ENCODE measurements around the gene OR5A2.
A peak's percentile ranks its signal among the peaks of the same experiment; 100 is the strongest.
"Not testable (repeated sequence)": the region's sequence is repeated elsewhere in the genome, so short reads cannot be mapped to it uniquely, and the experiment has no call there.

Gene OR5A2, protein sequence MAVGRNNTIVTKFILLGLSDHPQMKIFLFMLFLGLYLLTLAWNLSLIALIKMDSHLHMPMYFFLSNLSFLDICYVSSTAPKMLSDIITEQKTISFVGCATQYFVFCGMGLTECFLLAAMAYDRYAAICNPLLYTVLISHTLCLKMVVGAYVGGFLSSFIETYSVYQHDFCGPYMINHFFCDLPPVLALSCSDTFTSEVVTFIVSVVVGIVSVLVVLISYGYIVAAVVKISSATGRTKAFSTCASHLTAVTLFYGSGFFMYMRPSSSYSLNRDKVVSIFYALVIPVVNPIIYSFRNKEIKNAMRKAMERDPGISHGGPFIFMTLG

DNA sequence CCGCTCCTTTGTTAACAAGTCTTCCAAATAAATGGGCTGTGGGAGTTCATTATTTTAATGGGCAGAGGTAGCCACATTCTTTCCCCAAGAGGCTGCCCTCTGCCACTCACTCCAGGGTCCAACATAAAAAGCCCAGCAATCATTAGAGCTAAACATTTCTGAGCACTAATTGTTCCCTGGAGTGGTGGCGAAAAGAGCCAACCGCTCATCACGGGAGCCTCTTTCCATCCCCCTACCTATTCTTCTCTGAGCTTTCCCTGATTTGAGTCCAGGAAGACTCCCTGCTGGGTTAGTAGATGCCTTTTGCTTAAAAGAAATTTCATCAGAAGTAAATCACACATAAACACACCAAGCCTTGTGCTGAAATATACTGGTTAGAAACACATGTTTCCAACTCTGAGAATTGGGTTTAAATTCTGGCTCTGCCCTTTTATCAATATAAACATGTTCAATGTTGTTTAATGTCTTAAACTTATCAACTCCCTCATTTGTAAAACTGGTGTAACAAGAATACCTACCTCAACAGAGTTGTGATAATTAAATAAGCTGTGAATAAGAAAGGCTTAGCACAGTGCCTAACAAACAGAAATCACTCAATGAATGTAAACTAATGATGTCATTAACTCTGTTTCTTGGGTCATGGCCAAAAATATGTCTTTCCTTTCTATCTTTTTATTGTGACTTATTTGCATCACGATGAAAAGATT lies at the start of gene OR5A2:
Gene OR5A2, minus strand, starts transcription at position 53 of the 707 bp plus-strand sequence. CDS start 3,460 bp downstream, outside the sequence.
- DNase-seq (ENCODE audit: low read depth): no peak

DNA sequence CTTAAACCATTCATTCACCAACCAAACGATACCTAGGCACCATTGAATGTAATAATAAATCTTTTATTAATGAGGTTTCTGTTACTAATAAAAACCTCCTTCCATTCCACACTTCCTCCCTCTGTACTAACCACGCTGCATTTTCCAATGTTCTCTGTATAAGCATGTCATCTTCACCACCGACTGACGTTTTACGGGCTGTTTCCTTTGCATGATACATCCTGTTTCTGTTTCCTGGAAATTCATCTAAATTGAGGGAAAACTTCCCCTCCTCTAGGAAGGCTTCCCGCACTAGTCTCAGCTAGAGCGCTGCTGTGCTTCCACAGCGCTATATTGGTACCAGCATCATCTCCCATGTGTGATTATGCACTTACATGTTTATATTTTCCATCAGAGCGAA lies 49.0 kb upstream of the OR5A2 start:
- no peak for DNase-seq (ENCODE audit: low read depth)

DNA sequence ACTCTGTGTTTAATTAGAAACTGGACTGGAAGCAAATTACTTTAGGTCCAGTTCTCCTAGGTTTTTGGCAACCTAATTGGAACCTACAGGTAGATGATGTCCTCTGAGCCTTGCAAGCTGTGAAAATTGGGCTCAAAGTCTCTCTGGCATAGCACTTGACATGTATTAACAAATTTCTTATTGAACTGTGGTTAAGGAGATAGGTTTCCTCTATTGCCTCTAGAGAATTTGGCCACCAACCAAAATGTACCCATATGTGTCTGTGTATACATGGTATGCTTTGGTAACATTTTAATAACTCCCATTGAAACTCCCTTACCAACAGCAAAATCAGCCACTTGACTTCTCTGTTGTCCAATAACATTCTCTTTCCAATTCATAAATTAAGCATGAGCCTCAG lies 46.8 kb upstream of the OR5A2 start, which contains the start of gene OR4D10:
Gene OR4D10, plus strand, starts transcription at position 301 of the 400 bp plus-strand sequence. CDS start 4,115 bp downstream, outside the sequence.
- no peak for DNase-seq (ENCODE audit: low read depth)

DNA sequence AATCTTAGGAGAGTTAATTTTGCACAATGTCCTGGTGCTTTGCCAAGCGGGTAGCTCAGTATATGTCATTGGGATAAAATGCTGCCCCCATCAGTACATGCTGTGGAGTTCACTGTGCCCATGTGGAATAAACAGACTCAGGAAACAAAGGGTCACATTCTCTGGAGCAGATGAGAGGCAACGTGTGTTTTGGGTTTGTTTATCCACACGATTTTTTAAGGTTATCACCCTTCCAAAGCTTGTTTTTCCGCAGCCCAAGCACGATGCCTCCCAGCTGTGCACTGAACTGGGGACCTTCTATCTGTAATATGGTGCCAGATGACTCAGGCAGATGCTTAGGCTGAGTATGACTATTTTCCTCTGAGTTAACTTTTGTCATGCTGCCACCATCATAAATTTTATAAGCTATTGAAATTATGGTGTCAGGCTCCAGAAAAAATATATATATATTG lies 37.0 kb upstream of the OR5A2 start:
- no peak for DNase-seq (ENCODE audit: low read depth)

DNA sequence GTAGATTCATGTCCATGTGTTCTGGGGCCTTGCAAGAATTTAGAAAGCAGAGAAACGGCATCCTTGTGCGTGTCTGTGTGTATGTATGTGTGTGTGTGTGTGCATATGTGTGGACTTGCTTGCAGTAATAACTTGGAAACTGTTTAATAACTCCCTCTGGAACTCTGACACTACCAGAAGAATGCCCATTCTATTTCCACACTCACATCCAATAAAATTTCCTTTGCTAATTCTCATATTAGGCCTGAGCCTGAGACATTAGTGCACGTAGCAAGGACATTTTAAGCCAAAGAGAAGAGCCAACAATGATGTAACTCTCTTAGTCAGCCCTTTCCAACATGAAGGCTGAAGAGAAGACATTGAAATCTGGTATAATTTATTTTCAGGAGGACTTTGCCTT lies 33.7 kb upstream of the OR5A2 start:
- DNase-seq (ENCODE audit: low read depth): no peak

DNA sequence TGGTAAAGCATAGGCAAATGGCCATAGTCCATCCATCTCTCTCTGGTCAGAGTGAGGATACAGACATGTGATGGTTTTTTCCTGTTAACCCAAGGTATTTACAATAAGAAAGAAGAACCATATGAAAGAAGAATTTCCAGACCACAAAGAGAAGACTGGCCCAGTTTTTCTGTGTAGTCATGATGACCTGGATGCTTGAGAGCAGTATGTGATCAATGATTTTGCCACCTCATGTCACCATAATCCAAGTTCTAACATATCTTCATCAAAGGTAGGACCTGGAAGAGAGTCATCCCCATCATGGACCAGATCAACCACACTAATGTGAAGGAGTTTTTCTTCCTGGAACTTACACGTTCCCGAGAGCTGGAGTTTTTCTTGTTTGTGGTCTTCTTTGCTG lies 30.4 kb upstream of the OR5A2 start, which contains the start of gene OR4D6:
Gene OR4D6, plus strand, starts transcription at position 301 of the 400 bp plus-strand sequence. Its CDS starts 0 bp downstream, at position 301.
- DNase-seq (ENCODE audit: low read depth): no peak

DNA sequence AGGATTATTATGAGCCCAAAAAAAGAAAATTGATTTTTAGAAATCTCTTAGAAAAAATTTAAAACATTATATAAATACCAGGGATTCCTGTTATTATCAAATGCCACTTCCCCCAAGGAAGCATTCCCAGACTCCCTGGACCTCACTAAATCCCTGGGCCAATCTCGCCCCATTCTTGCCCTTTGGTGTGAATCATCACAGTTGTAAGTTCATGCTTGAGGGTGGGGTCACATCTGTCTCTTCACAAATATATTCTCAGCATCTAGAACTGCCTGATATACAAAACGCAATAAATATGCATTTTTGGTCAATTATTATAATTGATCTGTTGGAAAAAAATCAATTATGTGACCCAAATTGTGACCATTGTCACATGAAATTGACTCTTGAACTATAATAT lies 22.3 kb upstream of the OR5A2 start:
- no peak for DNase-seq (ENCODE audit: low read depth)

DNA sequence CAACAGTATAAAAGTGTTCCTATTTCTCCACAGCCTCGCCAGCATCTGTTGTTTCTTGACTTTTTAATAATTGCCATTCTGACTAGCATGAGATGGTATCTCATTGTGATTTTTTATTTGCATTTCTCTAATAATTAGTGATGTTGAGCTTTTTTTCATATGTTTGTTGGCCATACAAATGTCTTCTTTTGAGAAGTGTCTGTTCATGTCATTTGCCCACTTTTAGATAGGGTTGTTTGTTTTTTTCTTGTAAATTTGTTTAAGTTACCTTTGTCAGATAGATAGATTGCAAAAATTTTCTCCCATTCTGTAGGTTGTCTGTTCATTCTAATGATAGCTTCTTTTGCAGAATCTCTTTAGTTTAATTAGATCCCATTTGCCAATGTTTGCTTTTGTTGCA lies 19.4 kb upstream of the OR5A2 start:
- DNase-seq (ENCODE audit: low read depth): not testable (repeated sequence)

DNA sequence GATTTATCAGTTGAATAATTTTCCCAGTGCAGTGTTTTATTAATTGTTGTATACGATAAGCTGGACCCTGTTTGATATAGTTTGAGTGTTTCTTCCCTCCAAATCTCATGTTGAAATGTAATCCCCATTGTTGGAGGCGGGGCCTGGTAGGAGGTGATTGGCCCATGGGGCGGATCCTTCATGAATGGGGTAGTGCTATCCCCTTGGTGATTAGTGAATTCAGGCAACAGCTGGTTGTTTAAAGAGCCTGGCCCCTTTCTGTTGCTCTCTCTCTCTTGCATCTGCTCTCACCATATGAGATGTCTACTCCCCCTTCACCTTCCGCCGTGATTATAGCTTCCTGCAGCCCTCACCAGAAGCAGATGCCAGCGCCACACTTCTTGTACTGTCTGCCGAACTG lies 11.6 kb upstream of the OR5A2 start:
- no peak for DNase-seq (ENCODE audit: low read depth)

DNA sequence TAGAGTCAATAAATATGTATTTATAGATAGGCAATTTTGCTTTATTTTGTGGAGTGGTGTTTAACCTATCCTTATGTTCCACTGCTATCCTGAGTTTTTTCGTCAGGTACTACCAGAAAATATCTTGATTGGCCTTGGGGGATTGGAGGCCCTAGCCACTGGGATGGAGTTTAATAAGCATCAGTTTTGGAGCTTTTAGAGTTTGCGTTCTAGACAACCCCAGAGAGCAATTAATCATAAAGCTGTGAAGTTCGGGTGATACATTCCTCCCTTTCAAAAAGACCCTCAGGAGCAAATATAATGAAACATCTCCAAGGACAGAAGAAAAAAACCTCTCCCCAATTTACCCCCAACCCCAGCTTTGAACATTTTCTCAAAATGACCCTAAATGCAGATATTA lies 10.0 kb upstream of the OR5A2 start, which contains the start of gene OR5A1:
Gene OR5A1, plus strand, starts transcription at position 301 of the 400 bp plus-strand sequence. CDS start 6,700 bp downstream, outside the sequence.
- no peak for DNase-seq (ENCODE audit: low read depth)

DNA sequence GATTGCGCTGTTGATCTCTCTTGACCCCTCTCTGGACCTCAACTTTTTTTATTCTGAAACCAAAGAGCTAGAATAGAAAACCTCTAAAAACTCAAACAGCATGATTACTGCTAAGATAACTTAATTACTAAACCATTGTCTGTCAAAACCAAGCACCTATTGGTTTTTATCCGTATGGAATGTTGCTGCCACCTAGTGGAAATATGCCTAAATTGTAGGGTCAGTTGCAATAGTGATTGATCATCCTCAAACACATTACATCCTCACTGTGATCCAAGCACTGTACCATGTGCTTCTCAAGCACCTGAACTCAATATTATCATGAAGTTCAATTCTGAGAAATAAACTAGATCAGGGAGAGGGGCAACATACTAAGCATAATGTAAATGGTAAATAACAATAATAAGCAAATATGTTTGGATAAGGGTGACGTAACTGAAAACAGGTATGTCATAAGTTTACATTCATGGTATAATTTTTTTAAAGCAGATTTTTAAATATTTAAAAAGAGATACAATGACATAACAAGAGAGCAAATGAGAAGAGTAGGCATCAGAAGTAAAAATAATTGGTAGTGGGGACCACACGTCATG lies 3.8 kb upstream of the OR5A2 start:
- peak; percentile 23 for DNase-seq (ENCODE audit: low read depth)

DNA sequence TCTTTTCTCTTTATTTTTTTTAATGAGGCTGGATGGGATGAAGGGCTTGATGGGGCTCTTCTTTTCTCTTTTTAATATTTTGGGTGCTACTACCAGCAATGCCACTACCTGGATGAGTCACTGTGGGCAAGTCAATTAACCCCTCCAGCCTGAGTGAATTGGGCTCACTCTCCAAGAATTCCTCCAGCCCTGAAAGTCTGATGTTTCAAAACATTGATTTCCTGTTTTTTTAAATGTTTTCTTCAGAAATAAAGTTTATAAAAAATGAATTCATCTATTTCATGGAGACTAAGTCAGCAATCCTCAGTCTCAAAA lies 812 bp upstream of the OR5A2 start:
- no peak for DNase-seq (ENCODE audit: low read depth)

DNA sequence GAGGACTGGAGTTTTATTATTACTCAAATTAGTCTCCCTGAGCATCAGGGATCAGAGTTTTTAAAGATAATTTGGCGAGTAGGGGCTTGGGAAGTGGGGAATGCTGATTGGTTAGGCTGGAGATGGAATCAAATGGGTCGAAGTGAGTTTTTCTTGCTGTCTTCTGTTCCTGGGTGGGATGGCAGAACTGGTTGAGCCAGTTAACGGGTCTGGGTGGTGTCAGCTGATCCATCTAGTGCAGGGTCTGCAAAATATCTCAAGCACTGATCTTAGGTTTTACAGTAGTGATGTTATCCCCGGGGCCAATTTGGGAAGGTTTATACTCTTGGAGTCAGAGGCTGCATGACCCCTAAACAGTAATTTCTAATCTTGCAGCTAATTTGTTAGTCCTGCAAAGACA lies 1.1 kb downstream of the OR5A2 start:
- no peak for DNase-seq (ENCODE audit: low read depth)

DNA sequence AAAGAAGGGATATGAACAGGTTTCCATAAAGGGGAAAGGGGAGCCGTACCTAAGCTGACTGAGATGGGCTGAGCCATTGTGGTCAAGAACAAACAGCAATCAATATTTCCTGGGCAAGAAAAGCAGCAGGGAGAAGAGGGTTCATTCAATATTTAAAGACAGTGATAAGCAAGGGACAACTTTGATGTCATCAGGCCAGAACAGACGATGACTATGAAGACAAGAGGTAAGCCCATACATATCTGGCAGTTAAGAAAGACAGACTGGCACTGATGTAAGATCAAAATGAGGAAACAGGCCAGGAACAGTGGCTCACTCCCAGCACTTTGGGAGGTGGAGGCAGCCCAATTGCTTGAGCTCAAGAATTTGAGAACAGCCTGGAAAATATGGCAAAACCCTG lies 2.4 kb downstream of the OR5A2 start:
- no peak for DNase-seq (ENCODE audit: low read depth)

DNA sequence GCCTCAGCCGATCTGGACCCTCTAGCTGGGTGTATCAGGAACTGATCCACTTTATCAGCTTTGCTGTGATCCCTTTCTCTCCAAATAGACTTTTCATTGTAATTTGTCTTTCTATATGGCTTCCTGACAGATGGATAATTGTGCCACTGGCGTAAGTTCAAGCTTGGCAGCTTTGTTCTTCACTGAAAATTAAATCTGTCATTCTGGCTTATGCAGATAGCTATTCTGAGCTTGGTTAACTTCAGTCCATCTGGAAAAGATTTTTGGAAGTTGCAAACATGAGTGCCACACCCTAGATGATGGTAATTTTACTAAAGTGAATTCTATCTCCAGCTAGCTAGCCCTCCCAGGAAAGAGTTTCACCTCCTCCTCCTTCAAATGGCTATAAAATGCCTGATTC lies 8.1 kb downstream of the OR5A2 start:
- DNase-seq (ENCODE audit: low read depth): no peak

DNA sequence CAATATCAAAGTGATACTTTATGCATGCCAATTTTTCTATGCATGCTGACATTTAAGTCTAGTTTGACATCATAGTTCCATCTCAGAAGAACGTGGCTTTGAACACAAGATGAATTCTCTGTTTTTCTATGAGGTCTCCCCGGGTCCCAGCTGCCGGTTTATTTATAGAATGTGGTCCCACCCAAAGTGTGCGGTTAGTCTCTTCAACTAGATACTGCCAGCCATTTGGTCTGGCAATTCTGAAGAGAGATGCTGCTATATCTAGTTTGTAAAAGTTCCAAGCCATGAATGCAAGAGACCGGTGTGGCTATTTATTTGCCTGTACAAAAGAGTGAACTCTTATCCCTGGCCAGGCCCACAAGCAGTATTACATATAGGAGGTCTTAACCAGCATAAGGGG lies 9.2 kb downstream of the OR5A2 start:
- DNase-seq (ENCODE audit: low read depth): no peak

DNA sequence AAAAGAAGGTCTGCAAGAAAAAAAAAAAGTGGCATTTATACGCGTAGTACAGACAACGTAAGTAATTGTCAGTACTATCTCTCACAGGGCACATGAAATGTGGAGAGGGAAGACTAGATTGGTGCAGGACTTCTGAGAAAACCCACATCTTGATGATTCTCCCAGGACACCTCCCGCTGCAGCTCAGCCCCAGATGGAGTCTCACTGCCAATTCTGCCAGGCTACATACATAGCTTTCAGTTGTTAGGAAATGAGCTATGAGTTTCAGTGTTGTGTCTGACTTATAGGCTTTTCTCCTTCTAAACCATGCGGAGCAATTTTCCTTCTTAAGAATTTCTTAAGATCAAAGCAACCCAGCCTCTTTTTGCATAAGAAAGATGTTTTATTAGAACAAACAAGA lies 9.6 kb downstream of the OR5A2 start:
- no peak for DNase-seq (ENCODE audit: low read depth)

DNA sequence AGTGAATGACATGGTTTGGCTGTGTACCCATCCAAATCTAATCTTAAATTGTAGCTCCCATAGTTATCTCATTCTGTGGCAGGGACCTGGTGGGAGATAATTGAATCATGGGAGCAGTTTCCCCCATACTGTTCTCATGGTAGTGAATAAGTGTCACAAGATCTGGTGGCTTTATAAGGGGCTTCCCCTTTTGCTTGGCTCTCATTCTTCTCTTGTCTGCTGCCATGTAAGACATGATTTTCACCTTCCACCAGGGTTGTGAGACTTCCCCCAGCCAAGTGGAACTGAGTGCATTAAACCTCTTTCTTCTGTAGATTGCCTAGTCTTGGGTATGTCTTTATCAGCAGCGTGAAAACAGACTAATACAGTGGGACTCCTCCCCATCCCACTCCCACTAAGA lies 11.1 kb downstream of the OR5A2 start:
- no peak for DNase-seq (ENCODE audit: low read depth)

DNA sequence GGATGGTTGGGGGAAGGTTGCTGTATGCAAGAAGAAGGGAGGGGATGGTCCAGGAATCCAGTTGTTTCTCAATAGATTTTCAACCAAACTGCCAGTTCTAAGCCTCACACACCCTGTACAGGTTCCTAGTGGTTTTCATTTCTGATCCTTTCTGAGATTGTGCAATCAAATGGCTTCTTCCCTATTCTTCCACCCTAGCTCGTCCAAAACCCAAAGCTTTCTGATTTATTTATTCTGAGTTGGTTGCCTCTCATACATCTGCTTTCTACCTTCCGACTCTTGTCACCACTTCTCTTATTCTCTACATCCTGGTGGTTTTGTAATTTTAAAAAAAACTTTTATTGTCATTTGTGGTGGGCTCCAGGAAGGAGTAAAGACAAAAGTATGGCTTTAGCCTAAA lies 12.6 kb downstream of the OR5A2 start:
- no peak for DNase-seq (ENCODE audit: low read depth)

DNA sequence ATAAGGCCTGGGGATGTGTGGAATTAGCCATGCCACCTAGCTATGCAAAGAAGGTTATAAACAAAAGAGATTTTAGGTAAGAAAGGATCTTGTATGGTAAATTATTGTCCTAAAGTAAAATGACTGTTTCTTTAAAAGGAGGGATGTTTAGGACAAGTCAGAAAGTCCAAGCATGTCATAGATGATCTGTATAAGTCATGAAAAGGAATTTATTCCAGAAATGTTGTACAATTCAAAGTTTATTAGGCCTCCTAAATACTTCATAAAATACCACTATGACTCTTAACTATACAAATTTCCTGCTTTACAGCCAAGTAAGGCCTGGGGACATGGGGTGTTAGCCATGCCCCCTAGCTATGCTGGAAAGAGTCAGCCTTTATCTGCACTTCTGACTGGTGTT lies 22.7 kb downstream of the OR5A2 start:
- no peak for DNase-seq (ENCODE audit: low read depth)

DNA sequence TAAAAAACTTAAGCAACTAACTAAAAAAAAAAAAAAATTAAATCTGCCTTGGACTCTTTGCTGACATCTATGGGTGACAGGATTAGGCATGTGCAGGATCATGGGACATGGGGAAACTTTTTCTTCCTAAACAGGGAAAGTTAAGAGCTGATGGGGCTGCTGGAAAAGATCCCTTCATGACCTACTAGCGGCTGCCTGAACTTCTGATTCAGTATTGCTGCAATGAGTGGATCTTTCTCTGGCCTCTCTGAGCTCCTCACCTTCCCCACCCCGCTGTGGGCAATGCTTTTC lies 25.0 kb downstream of the OR5A2 start:
- no peak for DNase-seq (ENCODE audit: low read depth)

DNA sequence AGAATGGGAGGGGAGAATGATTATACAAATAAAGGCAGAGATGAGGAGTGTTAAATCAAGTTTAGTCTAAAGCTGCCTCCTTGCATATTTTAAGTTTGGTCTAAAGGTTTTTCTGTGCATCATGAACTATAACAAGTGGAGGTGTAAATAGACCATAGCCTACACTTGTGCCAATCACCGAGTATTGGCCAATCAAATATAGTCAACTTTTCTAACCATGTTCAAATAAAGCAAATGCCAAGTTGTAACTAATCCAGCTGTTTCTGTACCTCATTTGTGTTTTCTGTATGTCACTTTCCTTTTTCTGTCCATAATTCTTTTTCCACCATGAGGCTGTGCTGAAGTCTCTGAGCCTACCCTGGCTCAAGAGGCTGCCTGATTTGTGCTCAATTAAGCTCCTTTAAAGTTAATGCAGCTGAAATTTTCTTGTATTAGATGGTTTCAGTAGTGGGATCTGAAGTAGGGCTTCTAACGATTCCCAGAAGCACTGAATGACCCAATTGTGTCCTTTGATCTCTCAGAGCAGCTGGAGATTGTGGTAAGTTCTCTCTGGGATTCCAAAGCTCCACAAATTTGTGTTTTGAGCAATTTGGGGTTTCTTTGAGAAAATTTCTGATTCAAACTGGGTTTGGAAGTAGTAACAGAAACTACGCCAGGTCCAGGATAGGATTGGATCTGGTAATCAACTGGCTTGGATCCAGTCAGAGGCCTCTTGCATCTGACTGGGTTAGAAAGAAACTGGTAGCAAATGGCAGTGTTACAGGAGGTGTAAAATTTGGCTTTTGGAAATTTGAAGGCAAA lies 25.6 kb downstream of the OR5A2 start:
- DNase-seq (ENCODE audit: low read depth): no peak
